ENCODE data around the gene RNF128.
A peak's percentile ranks its signal among the peaks of the same experiment; 100 is the strongest.
"Not testable (repeated sequence)": the region's sequence is repeated elsewhere in the genome, so short reads cannot be mapped to it uniquely, and the experiment has no call there.

Gene RNF128

GRCh38 chrX:106751407-106751806 lies 24.9 kb downstream of the RNF128 start:
- Histone ChIP-seq H3K9ac (ENCODE audit: low read length) (no peak overlapping the region), H3K36me3 (ENCODE audit: control insufficient read depth, low read depth, low read length) (no peaks in the 10 kb centered on the region), H3K9me3 (ENCODE audit: control insufficient read depth, low read depth, low read length) (peaks cover 3% of the 10 kb centered on the region), H3K27ac (ENCODE audit: low read length) (no peak overlapping the region), H3K4me1 (ENCODE audit: control insufficient read depth, low read depth, low read length) (peaks cover 6% of the 10 kb centered on the region), H3K27me3 (ENCODE audit: control insufficient read depth, insufficient read depth, low read length) (no peaks in the 10 kb centered on the region), H3K4me3 (ENCODE audit: low read length) (no peak overlapping the region)

- Histone ChIP-seq H3K27me3 (ENCODE audit: control insufficient read depth, insufficient read depth, low read length) (no peaks in the 10 kb centered on the region), H3K9me3 (ENCODE audit: control insufficient read depth, low read depth, low read length) (peaks cover 3% of the 10 kb centered on the region), H3K36me3 (ENCODE audit: control insufficient read depth, low read depth, low read length) (no peaks in the 10 kb centered on the region), H3K4me1 (ENCODE audit: control insufficient read depth, low read depth, low read length) (peaks cover 6% of the 10 kb centered on the region), H3K27ac (ENCODE audit: low read length) (no peak overlapping the region), H3K4me3 (ENCODE audit: low read length) (no peak overlapping the region), H3K9ac (ENCODE audit: low read length) (no peak overlapping the region)
Observed at GRCh38 chrX:106752101-106752678, 25.7 kb downstream of the RNF128 start.

GRCh38 chrX:106769288-106769687 lies 42.8 kb downstream of the RNF128 start:
- not testable (repeated sequence) for H3K27ac ChIP-seq (ENCODE audit: low read length); H3K36me3 ChIP-seq (ENCODE audit: control insufficient read depth, low read depth, low read length); H3K27me3 ChIP-seq (ENCODE audit: control insufficient read depth, insufficient read depth, low read length); H3K4me3 ChIP-seq (ENCODE audit: low read length); H3K4me1 ChIP-seq (ENCODE audit: control insufficient read depth, low read depth, low read length); H3K9me3 ChIP-seq (ENCODE audit: control insufficient read depth, low read depth, low read length); H3K9ac ChIP-seq (ENCODE audit: low read length)

GRCh38 chrX:106774981-106775380 lies 48.5 kb downstream of the RNF128 start:
- Histone ChIP-seq H3K27me3 (ENCODE audit: control insufficient read depth, insufficient read depth, low read length) (no peaks in the 10 kb centered on the region), H3K27ac (ENCODE audit: low read length) (no peak overlapping the region), H3K36me3 (ENCODE audit: control insufficient read depth, low read depth, low read length) (no peaks in the 10 kb centered on the region), H3K4me3 (ENCODE audit: low read length) (no peak overlapping the region), H3K4me1 (ENCODE audit: control insufficient read depth, low read depth, low read length) (no peaks in the 10 kb centered on the region), H3K9me3 (ENCODE audit: control insufficient read depth, low read depth, low read length) (no peaks in the 10 kb centered on the region), H3K9ac (ENCODE audit: low read length) (no peak overlapping the region)

- Histone ChIP-seq H3K36me3 (ENCODE audit: control insufficient read depth, low read depth, low read length) (no peaks in the 10 kb centered on the region), H3K9ac (ENCODE audit: low read length) (no peak overlapping the region), H3K9me3 (ENCODE audit: control insufficient read depth, low read depth, low read length) (no peaks in the 10 kb centered on the region), H3K27me3 (ENCODE audit: control insufficient read depth, insufficient read depth, low read length) (no peaks in the 10 kb centered on the region), H3K4me1 (ENCODE audit: control insufficient read depth, low read depth, low read length) (peaks cover 37% of the 10 kb centered on the region), H3K4me3 (ENCODE audit: low read length) (no peak overlapping the region), H3K27ac (ENCODE audit: low read length) (no peak overlapping the region)
Observed at GRCh38 chrX:106780264-106780663, 53.8 kb downstream of the RNF128 start.

- Histone ChIP-seq H3K27me3 (ENCODE audit: control insufficient read depth, insufficient read depth, low read length) (no peaks in the 10 kb centered on the region), H3K36me3 (ENCODE audit: control insufficient read depth, low read depth, low read length) (no peaks in the 10 kb centered on the region), H3K9me3 (ENCODE audit: control insufficient read depth, low read depth, low read length) (no peaks in the 10 kb centered on the region), H3K4me3 (ENCODE audit: low read length) (no peak overlapping the region), H3K27ac (ENCODE audit: low read length) (no peak overlapping the region), H3K4me1 (ENCODE audit: control insufficient read depth, low read depth, low read length) (peaks cover 38% of the 10 kb centered on the region), H3K9ac (ENCODE audit: low read length) (no peak overlapping the region)
Observed at GRCh38 chrX:106780664-106781377, 54.3 kb downstream of the RNF128 start.

GRCh38 chrX:106783716-106784115 lies 57.2 kb downstream of the RNF128 start:
- H3K27ac ChIP-seq (ENCODE audit: low read length) = peak overlapping the region; percentile 61
- peak overlapping the region; percentile 61 for H3K9ac ChIP-seq (ENCODE audit: low read length)
- H3K9me3 ChIP-seq (ENCODE audit: control insufficient read depth, low read depth, low read length) = no peaks in the 10 kb centered on the region
- H3K4me1 ChIP-seq (ENCODE audit: control insufficient read depth, low read depth, low read length) = peaks cover 38% of the 10 kb centered on the region
- H3K4me3 ChIP-seq (ENCODE audit: low read length) = peak overlapping the region; percentile 42
- H3K36me3 ChIP-seq (ENCODE audit: control insufficient read depth, low read depth, low read length) = no peaks in the 10 kb centered on the region
- H3K27me3 ChIP-seq (ENCODE audit: control insufficient read depth, insufficient read depth, low read length) = no peaks in the 10 kb centered on the region

GRCh38 chrX:106791495-106791894 lies 65.0 kb downstream of the RNF128 start:
- Histone ChIP-seq H3K36me3 (ENCODE audit: control insufficient read depth, low read depth, low read length) (no peaks in the 10 kb centered on the region), H3K27me3 (ENCODE audit: control insufficient read depth, insufficient read depth, low read length) (no peaks in the 10 kb centered on the region), H3K4me3 (ENCODE audit: low read length) (no peak overlapping the region), H3K27ac (ENCODE audit: low read length) (no peak overlapping the region), H3K4me1 (ENCODE audit: control insufficient read depth, low read depth, low read length) (no peaks in the 10 kb centered on the region), H3K9ac (ENCODE audit: low read length) (no peak overlapping the region), H3K9me3 (ENCODE audit: control insufficient read depth, low read depth, low read length) (no peaks in the 10 kb centered on the region)

- Histone ChIP-seq H3K27ac (ENCODE audit: low read length) (no peak overlapping the region), H3K4me3 (ENCODE audit: low read length) (peak overlapping the region; percentile 96), H3K9ac (ENCODE audit: low read length) (peak overlapping the region; percentile 29), H3K36me3 (ENCODE audit: control insufficient read depth, low read depth, low read length) (no peaks in the 10 kb centered on the region), H3K4me1 (ENCODE audit: control insufficient read depth, low read depth, low read length) (peaks cover 4% of the 10 kb centered on the region), H3K9me3 (ENCODE audit: control insufficient read depth, low read depth, low read length) (no peaks in the 10 kb centered on the region), H3K27me3 (ENCODE audit: control insufficient read depth, insufficient read depth, low read length) (peaks cover 36% of the 10 kb centered on the region)
Observed at GRCh38 chrX:106802063-106802387, 75.5 kb downstream of the RNF128 start.

GRCh38 chrX:106802388-106803275 lies 76.1 kb downstream of the RNF128 start, which contains the start of gene TBC1D8B:
TBC1D8B (plus strand) TSS chrX:106802673; CDS start chrX:106802854, 181 bp downstream.
- Histone ChIP-seq H3K27ac (ENCODE audit: low read length) (peak within 1 kb of the TSS; percentile 35), H3K36me3 (ENCODE audit: control insufficient read depth, low read depth, low read length) (no peaks in the 10 kb centered on the region), H3K9ac (ENCODE audit: low read length) (peak within 1 kb of the TSS; percentile 62), H3K4me1 (ENCODE audit: control insufficient read depth, low read depth, low read length) (peaks cover 4% of the 10 kb centered on the region), H3K4me3 (ENCODE audit: low read length) (peak within 1 kb of the TSS; percentile 96), H3K9me3 (ENCODE audit: control insufficient read depth, low read depth, low read length) (no peaks in the 10 kb centered on the region), H3K27me3 (ENCODE audit: control insufficient read depth, insufficient read depth, low read length) (peaks cover 36% of the 10 kb centered on the region)

GRCh38 chrX:106811131-106811910 lies 84.8 kb downstream of the RNF128 start:
- no peaks in the 10 kb centered on the region for H3K4me1 ChIP-seq (ENCODE audit: control insufficient read depth, low read depth, low read length)

More at GRCh38 chrX:106811131-106811910, 84.8 kb downstream of the RNF128 start:
- H3K27ac ChIP-seq (ENCODE audit: low read length) = no peak overlapping the region
- no peaks in the 10 kb centered on the region for H3K36me3 ChIP-seq (ENCODE audit: control insufficient read depth, low read depth, low read length)
- H3K9me3 ChIP-seq (ENCODE audit: control insufficient read depth, low read depth, low read length) = no peaks in the 10 kb centered on the region
- no peaks in the 10 kb centered on the region for H3K27me3 ChIP-seq (ENCODE audit: control insufficient read depth, insufficient read depth, low read length)
- no peak overlapping the region for H3K4me3 ChIP-seq (ENCODE audit: low read length)
- no peak overlapping the region for H3K9ac ChIP-seq (ENCODE audit: low read length)

Data from iPS-18a (cell line).